AG09309 (cell line): ENCODE data around the gene SUPT3H.

Experiments used
- DNase-seq: peaks from one replicate; pipeline ENCODE4 v3.0.0-alpha.2; 2010; ENCODE audit warnings: low read depth
- H3K4me3 ChIP-seq: 2 replicates; pipeline ENCODE4 v1.5.1; 2011; ENCODE audit warnings: mild to moderate bottlenecking, low read depth, low read length, moderate library complexity; ENCODE audit not compliant: control insufficient read depth
- CTCF ChIP-seq: IDR thresholded peaks from 2 replicates; pipeline ENCODE4 v1.5.1; 2011; ENCODE audit warnings: mild to moderate bottlenecking, low read depth, low read length, inconsistent platforms; ENCODE audit not compliant: insufficient read depth, control insufficient read depth; ENCODE audit errors: missing control alignments

The SUPT3H gene

GRCh38 chr6:44943541-44943940 is 434.2 kb downstream of the SUPT3H start:
- no peak overlapping the region for H3K4me3 ChIP-seq
- DNase-seq, result no peak
- no peak for TF ChIP-seq CTCF

GRCh38 chr6:44942798-44943197 is 434.9 kb downstream of the SUPT3H start:
- no peak for DNase-seq
- TF ChIP-seq CTCF, result no peak
- no peak overlapping the region for H3K4me3 ChIP-seq

- no peak for TF ChIP-seq CTCF
- DNase-seq, result no peak
Measured at GRCh38 chr6:44942201-44942600, 435.5 kb downstream of the SUPT3H start.

GRCh38 chr6:44940367-44940766 is 437.4 kb downstream of the SUPT3H start:
- TF ChIP-seq CTCF, result no peak
- H3K4me3 ChIP-seq, result no peak overlapping the region

More at GRCh38 chr6:44942201-44942600, 435.5 kb downstream of the SUPT3H start:
- H3K4me3 ChIP-seq, result no peak overlapping the region

GRCh38 chr6:44935693-44936300 is 441.9 kb downstream of the SUPT3H start:
- H3K4me3 ChIP-seq, result no peak overlapping the region
- no peak for TF ChIP-seq CTCF
- no peak for DNase-seq

More at GRCh38 chr6:44940367-44940766, 437.4 kb downstream of the SUPT3H start:
- no peak for DNase-seq

- no peak for DNase-seq
- no peak for TF ChIP-seq CTCF
- no peak overlapping the region for H3K4me3 ChIP-seq
Measured at GRCh38 chr6:44933108-44933507, 444.6 kb downstream of the SUPT3H start.

GRCh38 chr6:44932651-44933091 is 445.1 kb downstream of the SUPT3H start:
- H3K4me3 ChIP-seq, result no peak overlapping the region
- DNase-seq, result no peak
- TF ChIP-seq CTCF, result no peak
